GM19035 (cell line): Measurements from ENCODE around the gene MMEL1.

Source experiments
- ATAC-seq: cut with Tn5 transposase; IDR thresholded peaks from one replicate; pipeline ENCODE4 v1.9.1; 2021; ENCODE audit not compliant: unreplicated experiment

Gene MMEL1

GRCh38 chr1:2593251-2593878, 39.5 kb downstream of the MMEL1 start:
- ATAC-seq, result no peak

- ATAC-seq, result no peak
Observed at GRCh38 chr1:2592672-2593071, 40.1 kb downstream of the MMEL1 start.

- ATAC-seq, result no peak
Observed at GRCh38 chr1:2591581-2592261, 41.1 kb downstream of the MMEL1 start.

- ATAC-seq, result no peak
Observed at GRCh38 chr1:2591233-2591580, 41.6 kb downstream of the MMEL1 start.

GRCh38 chr1:2590233-2591141, 42.3 kb downstream of the MMEL1 start:
- no peak for ATAC-seq

GRCh38 chr1:2589431-2590232, 43.2 kb downstream of the MMEL1 start:
- ATAC-seq, result no peak

GRCh38 chr1:2588661-2589430, 44.0 kb downstream of the MMEL1 start:
- no peak for ATAC-seq

DNA sequence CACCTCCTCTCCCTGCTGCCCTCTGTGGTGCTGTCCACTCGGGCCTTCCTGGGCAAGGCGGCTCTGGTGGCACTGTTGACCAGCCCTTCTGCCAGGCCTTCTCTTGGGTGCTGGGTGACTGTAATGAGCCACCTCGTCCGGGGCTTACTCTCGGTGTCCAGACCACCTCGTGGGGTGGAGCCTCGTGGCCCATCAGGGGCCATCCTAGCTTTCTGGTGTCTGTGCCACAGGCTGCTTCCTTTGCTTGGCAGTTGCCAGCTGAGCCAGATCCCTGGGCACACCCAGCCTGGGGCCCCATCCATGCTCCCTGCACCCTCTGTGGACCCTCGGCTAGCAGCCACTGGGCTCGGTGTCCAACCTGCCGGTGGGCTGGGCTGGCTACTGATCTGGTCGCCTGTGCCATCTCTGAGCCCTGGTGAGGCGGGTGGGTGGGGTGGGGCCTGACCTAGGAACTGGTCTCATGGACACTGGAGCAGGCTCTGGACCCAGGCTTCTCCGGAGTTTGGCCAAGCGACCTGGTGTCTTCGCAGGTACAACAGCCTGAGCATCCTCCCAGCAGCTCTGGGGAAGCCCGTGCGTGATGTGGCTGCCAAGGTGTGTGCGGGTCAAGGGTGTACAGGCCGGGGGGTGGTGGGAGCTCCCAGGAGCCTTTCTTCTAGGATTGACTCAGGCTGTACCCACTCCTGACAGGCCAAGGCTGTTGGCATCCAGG, 44.8 kb downstream of the MMEL1 start:
- ATAC-seq, result no peak

- ATAC-seq, result peak; percentile 1
Observed at GRCh38 chr1:2587071-2587859, 45.6 kb downstream of the MMEL1 start.

- ATAC-seq, result peak; percentile 72
Observed at GRCh38 chr1:2586154-2587070, 46.4 kb downstream of the MMEL1 start, which contains the start of gene PRXL2B. TSS of gene PRXL2B (plus strand) at chr1:2586777. CDS start at chr1:2586886, 109 bp downstream.

- no peak for ATAC-seq
Observed at GRCh38 chr1:2585318-2586092, 47.3 kb downstream of the MMEL1 start.

- no peak for ATAC-seq
Observed at GRCh38 chr1:2584686-2585317, 48.0 kb downstream of the MMEL1 start.

DNA sequence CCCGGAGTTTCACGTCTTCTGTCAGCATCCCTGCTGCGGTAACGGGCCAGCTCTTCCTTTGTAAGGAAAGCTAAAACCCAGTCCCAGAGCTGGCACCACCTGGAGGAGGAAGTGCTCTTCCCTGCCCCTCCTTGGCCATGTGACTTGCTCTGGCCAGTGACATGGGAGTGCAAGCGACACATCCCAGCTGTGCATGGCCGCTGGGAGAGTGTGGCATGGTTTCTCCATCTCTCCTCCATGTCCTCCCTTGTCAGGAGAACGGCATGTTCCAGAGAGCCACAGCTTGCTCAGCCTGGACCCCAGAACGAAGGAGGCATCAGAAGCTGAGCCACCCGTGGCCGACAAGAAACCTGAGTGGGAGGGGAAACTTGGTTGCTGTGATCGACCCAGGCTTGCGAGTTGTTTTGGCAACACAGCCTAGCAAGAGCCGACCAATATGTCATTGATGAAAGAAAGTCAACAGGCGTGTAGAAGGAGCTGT, 48.9 kb downstream of the MMEL1 start:
- ATAC-seq, result no peak

- no peak for ATAC-seq
Observed at GRCh38 chr1:2583331-2583791, 49.5 kb downstream of the MMEL1 start.

- no peak for ATAC-seq
Observed at GRCh38 chr1:2582391-2582790, 50.4 kb downstream of the MMEL1 start.

GRCh38 chr1:2580691-2581090, 52.1 kb downstream of the MMEL1 start:
- no peak for ATAC-seq
